ENCODE measurements around the gene ACP4.
A peak's percentile ranks its signal among the peaks of the same experiment; 100 is the strongest.

The ACP4 gene

GRCh38 chr19:50791594-50792271, 1.5 kb downstream of the ACP4 start:
- no peak overlapping the region for H3K4me3 ChIP-seq (ENCODE audit: control insufficient read depth, low read depth, low read length)
- DNase-seq (ENCODE audit: low read depth), result no peak
- TF ChIP-seq, protein P1, sequence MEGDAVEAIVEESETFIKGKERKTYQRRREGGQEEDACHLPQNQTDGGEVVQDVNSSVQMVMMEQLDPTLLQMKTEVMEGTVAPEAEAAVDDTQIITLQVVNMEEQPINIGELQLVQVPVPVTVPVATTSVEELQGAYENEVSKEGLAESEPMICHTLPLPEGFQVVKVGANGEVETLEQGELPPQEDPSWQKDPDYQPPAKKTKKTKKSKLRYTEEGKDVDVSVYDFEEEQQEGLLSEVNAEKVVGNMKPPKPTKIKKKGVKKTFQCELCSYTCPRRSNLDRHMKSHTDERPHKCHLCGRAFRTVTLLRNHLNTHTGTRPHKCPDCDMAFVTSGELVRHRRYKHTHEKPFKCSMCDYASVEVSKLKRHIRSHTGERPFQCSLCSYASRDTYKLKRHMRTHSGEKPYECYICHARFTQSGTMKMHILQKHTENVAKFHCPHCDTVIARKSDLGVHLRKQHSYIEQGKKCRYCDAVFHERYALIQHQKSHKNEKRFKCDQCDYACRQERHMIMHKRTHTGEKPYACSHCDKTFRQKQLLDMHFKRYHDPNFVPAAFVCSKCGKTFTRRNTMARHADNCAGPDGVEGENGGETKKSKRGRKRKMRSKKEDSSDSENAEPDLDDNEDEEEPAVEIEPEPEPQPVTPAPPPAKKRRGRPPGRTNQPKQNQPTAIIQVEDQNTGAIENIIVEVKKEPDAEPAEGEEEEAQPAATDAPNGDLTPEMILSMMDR (conservative IDR thresholded peaks at IDR 0.05; ENCODE audit: control insufficient read depth, insufficient read depth, low read depth, low read length), result no peak

DNA sequence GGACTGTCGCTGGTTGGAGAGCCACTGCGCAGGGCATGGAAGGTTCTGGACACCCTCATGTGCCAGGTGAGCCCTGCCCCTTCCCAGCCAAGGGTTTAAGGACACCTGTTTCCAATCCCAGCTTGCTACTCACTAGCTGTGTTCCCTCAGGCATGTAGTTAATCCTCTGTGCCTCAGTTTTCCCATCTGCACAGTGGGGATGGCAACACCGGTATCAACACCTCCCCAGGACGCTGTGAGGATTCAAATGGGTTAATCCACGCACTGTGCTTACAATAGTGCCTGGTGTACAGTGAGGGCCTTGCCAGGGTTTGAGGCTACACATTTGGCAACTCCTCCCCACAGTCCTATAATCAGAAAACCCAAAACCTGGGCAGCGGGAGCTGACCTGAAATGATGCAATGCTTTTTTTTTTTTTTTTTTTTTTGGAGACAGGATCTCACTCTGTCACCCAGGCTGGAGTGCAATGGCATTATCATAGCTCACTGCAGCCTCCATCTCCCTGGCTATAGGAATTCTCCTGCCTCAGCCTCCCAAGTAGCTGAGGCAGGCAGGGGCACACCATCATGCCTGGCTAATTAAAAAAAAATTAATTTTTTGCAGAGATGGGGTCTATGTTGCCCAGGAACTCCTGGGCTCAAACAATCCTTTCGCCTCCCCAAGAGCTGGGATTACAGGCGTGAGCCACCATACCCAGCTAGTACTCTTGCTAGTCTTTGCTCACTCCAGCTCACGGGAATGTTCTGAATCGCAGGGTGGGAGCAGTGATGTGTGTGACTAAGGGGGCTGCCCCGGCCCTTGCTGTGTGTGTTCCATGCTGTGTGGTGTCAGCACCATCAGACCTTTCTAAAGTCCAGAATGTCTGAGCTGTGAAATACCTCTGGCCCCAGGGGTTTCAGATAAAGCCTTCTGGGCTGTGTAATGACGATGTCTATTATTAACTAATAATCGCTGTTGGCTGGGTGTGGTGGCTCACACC, 2.3 kb downstream of the ACP4 start:
- no peak overlapping the region for H3K4me3 ChIP-seq (ENCODE audit: control insufficient read depth, low read depth, low read length)
- DNase-seq (ENCODE audit: low read depth), result no peak
- TF ChIP-seq, protein P1 (conservative IDR thresholded peaks at IDR 0.05; ENCODE audit: control insufficient read depth, insufficient read depth, low read depth, low read length), result no peak

GRCh38 chr19:50793558-50794065, 3.4 kb downstream of the ACP4 start:
- no peak for DNase-seq (ENCODE audit: low read depth)
- no peak overlapping the region for H3K4me3 ChIP-seq (ENCODE audit: control insufficient read depth, low read depth, low read length)
- TF ChIP-seq, protein P1 (conservative IDR thresholded peaks at IDR 0.05; ENCODE audit: control insufficient read depth, insufficient read depth, low read depth, low read length), result no peak

DNA sequence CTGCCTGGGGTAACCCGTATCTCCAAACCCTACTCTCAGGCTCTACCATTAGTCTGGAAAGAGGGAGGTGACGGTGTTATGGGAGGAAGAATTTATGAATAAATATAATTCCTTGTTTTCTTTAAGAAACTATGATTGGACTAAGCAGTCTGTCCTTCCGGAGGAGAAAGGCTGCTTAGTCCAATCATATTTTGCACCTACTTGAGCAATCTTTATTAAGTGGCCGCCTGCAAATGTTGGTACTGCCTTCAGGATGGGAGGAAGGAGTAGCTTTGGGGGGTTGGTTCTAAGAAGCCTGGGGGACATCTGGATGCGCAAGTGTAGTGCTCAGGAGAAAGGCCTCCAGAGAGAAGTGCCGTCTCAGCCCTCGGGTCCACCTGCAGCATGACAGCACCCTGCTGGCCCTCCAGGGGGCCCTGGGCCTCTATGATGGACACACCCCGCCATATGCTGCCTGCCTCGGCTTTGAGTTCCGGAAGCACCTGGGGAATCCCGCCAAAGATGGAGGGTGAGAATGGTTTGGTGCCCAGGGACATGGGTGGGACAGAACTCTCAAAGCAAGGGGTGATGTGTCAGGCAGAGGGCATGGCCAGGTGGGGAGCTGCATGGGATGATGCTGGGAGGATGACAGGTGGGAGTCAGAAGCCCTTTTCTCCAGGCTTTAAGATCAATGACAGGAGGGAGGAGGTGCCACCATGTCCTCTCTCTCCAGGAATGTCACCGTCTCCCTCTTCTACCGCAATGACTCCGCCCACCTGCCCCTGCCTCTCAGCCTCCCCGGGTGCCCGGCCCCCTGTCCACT, 4.1 kb downstream of the ACP4 start:
- DNase-seq (ENCODE audit: low read depth), result peak; percentile 27
- TF ChIP-seq, protein P1 (conservative IDR thresholded peaks at IDR 0.05; ENCODE audit: control insufficient read depth, insufficient read depth, low read depth, low read length), result no peak
- no peak overlapping the region for H3K4me3 ChIP-seq (ENCODE audit: control insufficient read depth, low read depth, low read length)

DNA sequence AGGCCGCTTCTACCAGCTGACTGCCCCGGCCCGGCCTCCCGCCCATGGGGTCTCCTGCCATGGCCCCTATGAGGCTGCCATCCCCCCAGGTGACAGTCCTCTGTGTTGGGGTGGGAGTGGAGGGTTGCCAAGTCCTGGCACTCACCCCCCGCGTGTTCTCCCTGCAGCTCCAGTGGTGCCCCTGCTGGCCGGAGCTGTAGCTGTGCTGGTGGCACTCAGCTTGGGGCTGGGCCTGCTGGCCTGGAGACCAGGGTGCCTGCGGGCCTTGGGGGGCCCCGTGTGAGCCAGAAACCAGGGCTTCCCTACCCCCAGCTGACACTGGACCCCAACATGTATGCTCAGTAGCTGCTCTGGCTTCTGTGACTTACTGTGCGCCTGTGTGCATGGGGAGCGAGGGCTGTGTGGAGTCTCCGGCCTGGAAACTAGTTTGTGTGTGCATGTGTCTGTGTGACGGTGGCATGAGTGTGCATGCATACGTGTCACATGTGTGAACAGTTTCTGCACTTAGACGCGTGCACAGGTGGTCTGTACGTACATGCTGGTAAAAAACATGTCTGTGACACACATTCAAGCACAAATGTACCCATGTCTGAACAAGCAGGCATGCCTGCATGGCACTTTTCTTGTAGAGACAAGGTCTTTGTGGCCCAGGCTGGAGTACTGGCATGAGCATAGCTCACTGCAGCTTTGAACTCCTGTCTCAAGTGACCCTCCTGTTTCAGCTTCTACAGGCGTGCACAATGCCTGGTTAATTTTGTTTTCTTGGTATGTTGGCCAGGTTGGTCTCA, 4.9 kb downstream of the ACP4 start:
- DNase-seq (ENCODE audit: low read depth), result peak; percentile 16
- no peak overlapping the region for H3K4me3 ChIP-seq (ENCODE audit: control insufficient read depth, low read depth, low read length)
- TF ChIP-seq, protein P1 (conservative IDR thresholded peaks at IDR 0.05; ENCODE audit: control insufficient read depth, insufficient read depth, low read depth, low read length), result peak; percentile 12
